OCI-LY7 (cell line): Measurements from ENCODE around the gene MOK. TPM values are rescaled to one million over a fixed set of nuclear protein-coding genes. Genes with fewer than 3 reads are reported as not detected.

Source experiments
- BruUV-seq: library from RNA; stranded (reverse); fragments of 400-500 nt; replicated peaks from 2 replicates; lab custom pipeline; 2021; lab: Mats Ljungman, UMichigan
- CTCF ChIA-PET: fragments of 300-600 bp; sonication (Branson Sonifier 250); formaldehyde crosslinking; loops from one replicate; lab custom pipeline; 2022; ENCODE audit warnings: antibody characterized with exemption; ENCODE audit not compliant: unreplicated experiment; lab: Charles Lee
- POLR2A ChIA-PET: fragments of 300-600 bp; sonication (Branson Sonifier 250); formaldehyde crosslinking; loops from one replicate; lab custom pipeline; 2022; ENCODE audit warnings: antibody characterized with exemption; lab: Charles Lee
- DNase-seq: peaks from one replicate; pipeline ENCODE4 v3.0.0-alpha.2; 2015; ENCODE audit warnings: low spot score
- H2AFZ ChIP-seq: fragments of 200-600 bp; sonication (generic), shearing (Covaris generic); 2 replicates; pipeline ENCODE4 v1.6.1; 2014; ENCODE audit warnings: mild to moderate bottlenecking, antibody characterized with exemption, low read length, moderate library complexity
- H3K27ac ChIP-seq: fragments of 200-600 bp; sonication (generic); 2 replicates; pipeline ENCODE4 v1.5.1; 2014; ENCODE audit warnings: mixed run types, low read depth, mild to moderate bottlenecking, moderate library complexity, low read length, inconsistent platforms; ENCODE audit not compliant: poor library complexity, severe bottlenecking
- H3K36me3 ChIP-seq: fragments of 200-600 bp; sonication (generic); 2 replicates; pipeline ENCODE4 v1.6.1; 2014; ENCODE audit warnings: mild to moderate bottlenecking, antibody characterized with exemption, low read length, moderate library complexity, mixed read lengths; ENCODE audit not compliant: insufficient read depth
- H3K4me1 ChIP-seq: fragments of 200-600 bp; sonication (generic); 2 replicates; pipeline ENCODE4 v1.5.1; 2014; ENCODE audit warnings: mild to moderate bottlenecking, low read length; ENCODE audit not compliant: insufficient read depth, poor library complexity, severe bottlenecking
- H3K4me2 ChIP-seq: fragments of 200-600 bp; sonication (generic); 2 replicates; pipeline ENCODE4 v1.6.1; 2014; ENCODE audit warnings: mild to moderate bottlenecking, low read length
- H3K4me3 ChIP-seq: fragments of 200-600 bp; sonication (generic); 2 replicates; pipeline ENCODE4 v1.5.1; 2014; ENCODE audit warnings: mild to moderate bottlenecking, low read depth, low read length; ENCODE audit not compliant: poor library complexity, severe bottlenecking
- H3K79me2 ChIP-seq: fragments of 200-600 bp; sonication (generic); 2 replicates; pipeline ENCODE4 v1.6.1; 2016; ENCODE audit warnings: low read depth, mild to moderate bottlenecking, low read length, moderate library complexity, mixed read lengths; ENCODE audit not compliant: insufficient read depth
- H3K9me2 ChIP-seq: fragments of 200-600 bp; sonication (generic); 2 replicates; pipeline ENCODE4 v1.6.1; 2016; ENCODE audit warnings: mild to moderate bottlenecking, low read length, mixed read lengths; ENCODE audit not compliant: insufficient read depth
- H3K9me3 ChIP-seq: fragments of 200-600 bp; sonication (generic); 2 replicates; pipeline ENCODE4 v1.6.1; 2014; ENCODE audit warnings: mild to moderate bottlenecking, mixed run types, low read length, mixed read lengths
- H4K20me1 ChIP-seq: fragments of 200-600 bp; sonication (generic); 2 replicates; pipeline ENCODE4 v1.6.1; 2014; ENCODE audit warnings: mild to moderate bottlenecking, antibody characterized with exemption, low read length, moderate library complexity, mixed read lengths; ENCODE audit not compliant: insufficient read depth
- CTCF ChIP-seq: fragments of 200-600 bp; sonication (generic); conservative IDR thresholded peaks from 2 replicates; pipeline ENCODE4 v1.5.1; 2014; ENCODE audit warnings: mild to moderate bottlenecking, antibody characterized with exemption, low read length, moderate library complexity, mixed read lengths
- EZH2phosphoT487 ChIP-seq: fragments of 200-600 bp; sonication (generic); IDR thresholded peaks from 2 replicates; pipeline ENCODE4 v1.6.1; 2018; ENCODE audit warnings: low read depth, borderline replicate concordance, mild to moderate bottlenecking, mixed run types, antibody characterized with exemption, low read length, moderate library complexity, mixed read lengths
- intact Hi-C: fragments of 100-400 bp; cut with micrococcal nuclease; formaldehyde crosslinking; loops from one replicate; pipeline ENCODE4 v1.10.0; 2022; ENCODE audit not compliant: unreplicated experiment
- total RNA-seq, 2 experiments: library from RNA; depleted of rRNA in 1 of 2; stranded (reverse); fragments of >200 nt in 1 of 2; shearing (Covaris generic) in 1 of 2; gene quantifications; 2 replicates each; pipeline ENCODE4 v1.2.3, GENCODE V29; 2014 to 2022

Gene MOK
- total RNA-seq, 2 experiments from 2014 or later = 2.2 to 4.0 TPM

GRCh38 chr14:102249981-102250380 lies 55.0 kb downstream of the MOK start:
- no peak for DNase-seq
- CTCF ChIA-PET = no interaction called here
- Histone ChIP-seq H3K79me2 (no peaks in the 10 kb centered on the region), H3K4me3 (no peak overlapping the region), H2AFZ (no peak overlapping the region), H3K9me2 (no peaks in the 10 kb centered on the region), H4K20me1 (no peaks in the 10 kb centered on the region), H3K36me3 (no peaks in the 10 kb centered on the region), H3K9me3 (no peaks in the 10 kb centered on the region), H3K4me1 (no peaks in the 10 kb centered on the region), H3K4me2 (no peak overlapping the region), H3K27ac (no peak overlapping the region)
- no TSS peak for BruUV-seq
- intact Hi-C loops = no loop called here
- TF ChIP-seq CTCF (no peak), EZH2phosphoT487 (no peak)
- POLR2A ChIA-PET = no interaction called here

GRCh38 chr14:102249041-102249440 lies 55.9 kb downstream of the MOK start:
- Histone ChIP-seq H4K20me1 (no peaks in the 10 kb centered on the region), H3K4me1 (no peaks in the 10 kb centered on the region), H3K79me2 (no peaks in the 10 kb centered on the region), H3K4me2 (no peak overlapping the region), H3K27ac (no peak overlapping the region), H2AFZ (no peak overlapping the region), H3K4me3 (no peak overlapping the region), H3K9me2 (no peaks in the 10 kb centered on the region), H3K36me3 (no peaks in the 10 kb centered on the region), H3K9me3 (no peaks in the 10 kb centered on the region)
- intact Hi-C loops = no loop called here
- CTCF ChIA-PET = no interaction called here
- DNase-seq = no peak
- TF ChIP-seq EZH2phosphoT487 (no peak), CTCF (no peak)
- BruUV-seq = no TSS peak
- POLR2A ChIA-PET = interaction anchor here (0.5 to 0.7 kb wide), 2 partner anchors 68 to 69 kb away, joined by 3 read pairs; no protein-coding TSS in a partner anchor

GRCh38 chr14:102248121-102248520 lies 56.8 kb downstream of the MOK start:
- Histone ChIP-seq H3K9me2 (no peaks in the 10 kb centered on the region), H3K4me3 (no peak overlapping the region), H3K4me2 (no peak overlapping the region), H4K20me1 (no peaks in the 10 kb centered on the region), H3K4me1 (no peaks in the 10 kb centered on the region), H3K27ac (no peak overlapping the region), H3K79me2 (no peaks in the 10 kb centered on the region), H2AFZ (no peak overlapping the region), H3K36me3 (no peaks in the 10 kb centered on the region), H3K9me3 (no peaks in the 10 kb centered on the region)
- ChIA-PET POLR2A (interaction anchor here (0.7 kb wide), 1 partner anchor 86 kb away, joined by 3 read pairs; no protein-coding TSS in a partner anchor), CTCF (no interaction called here)
- intact Hi-C loops = no loop called here
- TF ChIP-seq CTCF (no peak), EZH2phosphoT487 (no peak)
- no TSS peak for BruUV-seq
- no peak for DNase-seq
